Uterus (tissue), 2 donors: ENCODE data around the gene DOCK3.

Experiments used
- POLR2A ChIP-seq, 2 donors: fragments of 450-650 bp; IDR thresholded peaks; one replicate each; pipeline ENCODE4 v1.6.1; 2016; ENCODE audit warnings: antibody characterized with exemption in 2 of 2, mild to moderate bottlenecking in 1 of 2, moderate library complexity in 1 of 2
- TF ChIP-seq, protein P1 (sequence below), 4 experiments: fragments of 200-600 bp in 2 of 4; fragments of 450-650 bp in 2 of 4; sonication (generic) in 2 of 4; IDR thresholded peaks; one replicate each; pipeline ENCODE4 v1.5.1; 2016 to 2019; ENCODE audit warnings: antibody characterized with exemption in 4 of 4, mild to moderate bottlenecking in 2 of 4, moderate library complexity in 1 of 4

DNA sequence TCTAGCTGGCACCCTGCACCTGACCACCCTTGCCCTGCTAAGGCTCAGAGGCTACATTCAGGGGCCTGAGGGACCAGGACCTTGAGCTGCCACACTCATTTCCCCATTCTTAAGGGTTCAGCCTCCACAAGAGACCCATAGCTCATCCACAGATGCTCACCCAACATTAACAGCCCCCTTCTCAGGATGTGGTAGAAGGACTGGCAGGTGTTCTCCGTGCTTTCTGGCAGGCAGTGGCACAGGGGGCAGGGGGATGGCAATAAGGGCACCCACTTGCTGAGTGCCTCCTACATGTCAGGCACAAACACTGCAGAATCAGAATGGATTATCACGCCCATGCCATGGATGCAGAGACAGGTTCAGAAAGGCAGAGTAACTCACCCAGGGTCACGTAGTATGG lies 48.3 kb upstream of the DOCK3 start:
- TF ChIP-seq, protein P1, sequence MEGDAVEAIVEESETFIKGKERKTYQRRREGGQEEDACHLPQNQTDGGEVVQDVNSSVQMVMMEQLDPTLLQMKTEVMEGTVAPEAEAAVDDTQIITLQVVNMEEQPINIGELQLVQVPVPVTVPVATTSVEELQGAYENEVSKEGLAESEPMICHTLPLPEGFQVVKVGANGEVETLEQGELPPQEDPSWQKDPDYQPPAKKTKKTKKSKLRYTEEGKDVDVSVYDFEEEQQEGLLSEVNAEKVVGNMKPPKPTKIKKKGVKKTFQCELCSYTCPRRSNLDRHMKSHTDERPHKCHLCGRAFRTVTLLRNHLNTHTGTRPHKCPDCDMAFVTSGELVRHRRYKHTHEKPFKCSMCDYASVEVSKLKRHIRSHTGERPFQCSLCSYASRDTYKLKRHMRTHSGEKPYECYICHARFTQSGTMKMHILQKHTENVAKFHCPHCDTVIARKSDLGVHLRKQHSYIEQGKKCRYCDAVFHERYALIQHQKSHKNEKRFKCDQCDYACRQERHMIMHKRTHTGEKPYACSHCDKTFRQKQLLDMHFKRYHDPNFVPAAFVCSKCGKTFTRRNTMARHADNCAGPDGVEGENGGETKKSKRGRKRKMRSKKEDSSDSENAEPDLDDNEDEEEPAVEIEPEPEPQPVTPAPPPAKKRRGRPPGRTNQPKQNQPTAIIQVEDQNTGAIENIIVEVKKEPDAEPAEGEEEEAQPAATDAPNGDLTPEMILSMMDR (IDR thresholded peaks at IDR 0.05): no peak
- no peak for TF ChIP-seq POLR2A (IDR thresholded peaks at IDR 0.05)
